Measurements from ENCODE around the gene SH3BP5.
"Not testable (repeated sequence)": the region's sequence is repeated elsewhere in the genome, so short reads cannot be mapped to it uniquely, and the experiment has no call there.

Gene SH3BP5

GRCh38 chr3:15354485-15354884, 22.1 kb upstream of the SH3BP5 start:
- ATAC-seq (ENCODE audit: low read depth) = no peak
- Histone ChIP-seq H3K4me1 (ENCODE audit: insufficient read depth, poor library complexity, severe bottlenecking) (no peaks in the 10 kb centered on the region), H3K9me3 (ENCODE audit: severe bottlenecking) (no peaks in the 10 kb centered on the region), H3K27me3 (ENCODE audit: insufficient read depth, poor library complexity, severe bottlenecking) (no peaks in the 10 kb centered on the region), H3K4me3 (ENCODE audit: severe bottlenecking) (no peak overlapping the region), H3K27ac (ENCODE audit: poor library complexity, severe bottlenecking) (no peak overlapping the region), H3K36me3 (ENCODE audit: low read depth) (no peaks in the 10 kb centered on the region)
- no peak for TF ChIP-seq CTCF (IDR thresholded peaks at IDR 0.05; ENCODE audit: poor library complexity, severe bottlenecking)
- DNase-seq (ENCODE audit: low spot score) = no peak

GRCh38 chr3:15350141-15350540, 17.8 kb upstream of the SH3BP5 start:
- TF ChIP-seq CTCF (IDR thresholded peaks at IDR 0.05; ENCODE audit: poor library complexity, severe bottlenecking) = no peak
- no peaks in the 10 kb centered on the region for H3K27me3 ChIP-seq (ENCODE audit: insufficient read depth, poor library complexity, severe bottlenecking)
- no peak overlapping the region for H3K4me3 ChIP-seq (ENCODE audit: severe bottlenecking)
- no peaks in the 10 kb centered on the region for H3K4me1 ChIP-seq (ENCODE audit: insufficient read depth, poor library complexity, severe bottlenecking)
- H3K9me3 ChIP-seq (ENCODE audit: severe bottlenecking) = no peaks in the 10 kb centered on the region
- H3K27ac ChIP-seq (ENCODE audit: poor library complexity, severe bottlenecking) = no peak overlapping the region
- ATAC-seq (ENCODE audit: low read depth) (no peak), DNase-seq (ENCODE audit: low spot score) (no peak)
- no peaks in the 10 kb centered on the region for H3K36me3 ChIP-seq (ENCODE audit: low read depth)

- ATAC-seq (ENCODE audit: low read depth); H3K36me3 ChIP-seq (ENCODE audit: low read depth); H3K27me3 ChIP-seq (ENCODE audit: insufficient read depth, poor library complexity, severe bottlenecking); H3K27ac ChIP-seq (ENCODE audit: poor library complexity, severe bottlenecking); H3K4me1 ChIP-seq (ENCODE audit: insufficient read depth, poor library complexity, severe bottlenecking); H3K4me3 ChIP-seq (ENCODE audit: severe bottlenecking); H3K9me3 ChIP-seq (ENCODE audit: severe bottlenecking); DNase-seq (ENCODE audit: low spot score): not testable (repeated sequence)
Observed at GRCh38 chr3:15349438-15349837, 17.1 kb upstream of the SH3BP5 start.

GRCh38 chr3:15348246-15348645, 15.9 kb upstream of the SH3BP5 start:
- Histone ChIP-seq H3K27me3 (ENCODE audit: insufficient read depth, poor library complexity, severe bottlenecking) (no peaks in the 10 kb centered on the region), H3K4me1 (ENCODE audit: insufficient read depth, poor library complexity, severe bottlenecking) (no peaks in the 10 kb centered on the region), H3K27ac (ENCODE audit: poor library complexity, severe bottlenecking) (no peak overlapping the region), H3K9me3 (ENCODE audit: severe bottlenecking) (no peaks in the 10 kb centered on the region), H3K4me3 (ENCODE audit: severe bottlenecking) (no peak overlapping the region), H3K36me3 (ENCODE audit: low read depth) (no peaks in the 10 kb centered on the region)
- ATAC-seq (ENCODE audit: low read depth) (no peak), DNase-seq (ENCODE audit: low spot score) (no peak)
- no peak for TF ChIP-seq CTCF (IDR thresholded peaks at IDR 0.05; ENCODE audit: poor library complexity, severe bottlenecking)

GRCh38 chr3:15347737-15348110, 15.3 kb upstream of the SH3BP5 start:
- H3K27me3 ChIP-seq (ENCODE audit: insufficient read depth, poor library complexity, severe bottlenecking) = no peaks in the 10 kb centered on the region
- TF ChIP-seq CTCF (IDR thresholded peaks at IDR 0.05; ENCODE audit: poor library complexity, severe bottlenecking) = no peak
- no peaks in the 10 kb centered on the region for H3K4me1 ChIP-seq (ENCODE audit: insufficient read depth, poor library complexity, severe bottlenecking)
- no peaks in the 10 kb centered on the region for H3K9me3 ChIP-seq (ENCODE audit: severe bottlenecking)
- no peak overlapping the region for H3K27ac ChIP-seq (ENCODE audit: poor library complexity, severe bottlenecking)
- ATAC-seq (ENCODE audit: low read depth) = no peak
- H3K36me3 ChIP-seq (ENCODE audit: low read depth) = no peaks in the 10 kb centered on the region
- H3K4me3 ChIP-seq (ENCODE audit: severe bottlenecking) = no peak overlapping the region
- no peak for DNase-seq (ENCODE audit: low spot score)

Measured in RWPE2 (cell line).